Measurements from ENCODE around the gene SPAG16.

DNA sequence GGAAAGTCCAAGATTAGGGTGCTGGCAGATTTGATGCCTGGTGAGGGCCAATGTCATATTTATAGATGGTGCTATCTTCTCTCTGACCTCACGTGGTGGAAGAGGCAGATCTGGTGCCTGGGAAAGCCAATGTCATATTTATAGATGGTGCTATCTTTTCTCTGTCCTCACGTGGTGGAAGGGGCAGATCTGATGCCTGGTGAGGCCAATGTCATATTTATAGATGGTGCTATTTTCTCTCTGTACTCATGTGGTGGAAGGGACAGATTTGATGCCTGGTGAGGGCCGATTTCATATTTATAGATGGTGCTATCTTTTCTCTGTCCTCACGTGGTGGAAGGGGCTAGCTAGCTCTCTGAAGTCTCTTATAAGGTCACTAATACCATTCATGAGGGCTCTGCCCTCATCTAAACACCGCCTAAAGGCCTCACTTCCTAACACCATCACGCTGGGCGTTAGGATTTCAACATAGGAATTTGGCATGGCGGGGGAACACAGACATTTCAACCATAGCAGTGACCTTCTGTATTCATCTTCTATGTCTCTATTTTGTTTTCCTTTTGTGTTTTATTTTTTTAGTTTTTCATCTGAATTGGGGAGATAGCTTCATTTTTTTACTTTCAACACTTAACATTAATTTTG is 278.4 kb downstream of the SPAG16 start:
- TF ChIP-seq CTCF (IDR thresholded peaks at IDR 0.05) (no peak), POLR2A (IDR thresholded peaks at IDR 0.05) (no peak)
